Inferior parietal cortex (tissue), 1 donor: ENCODE results near the gene CLCNKB.
A peak's percentile ranks its signal among the peaks of the same experiment; 100 is the strongest.
"Not testable (repeated sequence)": the region's sequence is repeated elsewhere in the genome, so short reads cannot be mapped to it uniquely, and the experiment has no call there.

Experiments used
- DNase-seq: peaks from one replicate; pipeline ENCODE4 v3.0.0-alpha.2; 2016; ENCODE audit errors: extremely low spot score

Gene CLCNKB

DNA sequence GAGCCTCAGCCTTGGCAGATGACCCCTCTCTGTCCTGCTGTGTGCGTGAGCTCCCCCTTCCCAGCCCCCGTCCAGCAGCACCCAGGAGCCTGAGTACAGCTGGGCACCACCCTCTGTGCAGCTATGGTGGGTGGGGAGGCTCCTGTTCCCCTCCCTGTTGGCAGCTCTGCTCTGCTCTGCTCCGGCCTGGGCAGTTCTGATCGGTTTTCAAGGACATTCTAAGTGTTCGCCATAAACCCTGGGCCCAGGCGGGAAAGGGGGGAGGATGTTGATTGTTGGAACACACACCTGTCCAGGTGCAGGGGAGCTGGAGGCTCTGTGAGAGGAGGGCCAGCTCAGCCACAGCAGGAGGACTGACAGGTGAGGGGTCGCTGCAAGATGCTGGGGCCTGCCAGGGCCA is at the start of gene CLCNKB:
Gene CLCNKB, plus strand, starts transcription at position 262 of the 400 bp plus-strand sequence. CDS start 711 bp downstream, outside the sequence.
- DNase-seq = no peak

DNA sequence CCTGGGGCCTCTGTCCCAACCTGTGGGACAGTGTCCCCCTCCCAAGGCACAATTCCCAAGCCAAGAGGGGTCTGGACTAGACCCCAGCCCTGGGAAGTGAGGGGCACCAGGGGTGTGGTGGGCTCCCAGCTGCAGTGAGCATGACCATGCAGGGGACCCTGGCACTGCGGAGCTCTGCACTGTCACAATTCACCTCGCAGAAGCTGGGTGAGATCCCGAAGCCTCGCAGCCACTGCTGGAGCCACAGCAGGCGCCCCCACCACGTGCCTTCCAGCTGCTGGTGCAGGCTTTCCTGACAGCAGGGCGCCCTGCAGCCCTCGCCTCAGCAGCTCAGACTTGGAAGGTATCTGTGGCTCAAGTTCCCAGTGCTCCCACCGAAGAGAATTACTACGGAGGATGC is 49.5 kb upstream of the CLCNKB start:
- DNase-seq = no peak

DNA sequence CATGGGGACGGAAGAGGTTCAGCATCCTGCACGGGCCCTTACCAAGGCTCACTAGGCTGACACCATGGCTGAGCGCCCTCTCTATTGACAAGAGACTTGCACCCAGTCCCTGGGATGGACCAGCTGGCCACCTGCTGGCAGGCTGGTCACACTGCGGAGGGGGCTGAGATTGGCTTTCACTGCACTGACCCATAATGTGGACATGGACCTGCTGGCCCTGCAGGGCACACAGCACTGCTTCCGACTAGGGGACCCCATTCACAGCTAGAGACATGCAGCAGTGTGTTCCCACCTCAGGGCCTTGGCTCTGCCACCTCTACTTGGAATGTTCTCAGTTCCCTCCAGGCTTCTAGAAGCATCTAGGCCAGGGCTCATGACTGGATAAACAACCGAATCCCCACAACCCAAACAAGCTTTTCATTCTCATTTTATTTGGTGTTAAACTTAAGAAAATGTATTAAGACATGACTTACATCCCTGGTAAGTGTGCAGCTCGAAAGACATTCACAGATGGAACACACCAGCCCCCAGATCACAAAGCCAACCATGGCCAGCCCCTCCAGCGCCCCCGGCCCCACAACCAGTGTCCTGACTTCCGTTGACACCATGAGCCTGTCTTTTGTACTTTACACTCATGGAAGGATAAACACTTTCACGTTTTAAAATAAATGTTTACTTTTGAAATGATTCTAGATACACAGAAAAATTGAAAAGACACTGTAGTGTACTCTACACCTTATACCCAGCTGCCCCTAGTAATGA is 48.8 kb upstream of the CLCNKB start:
- peak; percentile 78 for DNase-seq

DNA sequence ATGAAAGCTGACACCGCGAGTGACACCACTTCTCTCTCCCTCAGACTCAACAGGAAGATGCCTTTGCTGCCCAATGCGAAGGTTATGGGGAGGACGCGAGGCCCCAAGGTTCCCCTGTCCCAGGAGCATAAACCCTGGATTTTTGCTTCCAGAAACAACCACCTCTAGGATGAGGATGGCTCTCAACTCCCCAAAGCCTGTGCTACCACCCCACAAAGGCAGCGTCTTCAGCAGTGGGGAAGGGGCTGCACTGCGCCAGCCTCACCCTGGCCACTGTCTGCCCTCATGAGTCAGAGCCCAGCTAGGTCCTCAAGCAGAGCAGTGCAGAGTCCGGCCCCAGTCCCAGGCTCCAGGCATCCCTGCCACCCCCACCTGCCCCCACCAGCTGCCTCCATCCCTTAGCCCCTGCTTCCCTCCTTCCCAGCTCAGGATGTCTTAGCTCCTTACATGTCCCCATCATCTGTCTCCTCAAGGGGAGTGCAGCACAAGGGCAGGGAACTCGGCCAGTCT is 46.5 kb upstream of the CLCNKB start:
- DNase-seq = no peak

DNA sequence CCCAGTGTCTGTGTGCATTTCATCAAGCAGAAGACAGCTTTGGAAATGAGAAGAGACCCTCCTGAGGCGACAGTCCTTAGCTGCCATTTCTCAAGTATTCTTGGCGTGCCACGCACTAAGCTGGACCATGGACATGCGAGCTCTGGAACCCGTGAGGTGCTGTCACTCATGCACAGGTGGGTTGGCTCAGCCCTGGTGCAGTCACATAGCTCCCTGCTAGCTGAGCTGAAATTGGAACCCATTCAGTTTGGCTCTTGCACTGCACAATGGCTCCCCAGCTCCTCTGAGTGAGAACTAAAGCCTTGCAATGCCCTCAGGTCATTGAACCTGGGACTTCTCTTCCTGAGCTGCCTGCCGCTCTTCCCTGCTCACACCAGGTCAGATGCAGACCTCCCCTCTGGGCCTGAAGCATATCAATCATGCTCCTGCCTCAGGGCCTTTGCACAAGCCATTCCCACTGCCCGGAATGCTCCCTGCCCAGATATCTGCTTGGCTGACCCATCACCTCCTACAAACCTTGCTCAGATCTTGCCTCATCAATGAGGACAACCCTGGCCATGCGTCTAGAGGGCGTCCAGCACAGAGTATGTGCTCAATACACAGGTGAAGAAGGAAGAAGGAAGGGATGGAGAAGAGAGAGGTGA is 45.8 kb upstream of the CLCNKB start:
- DNase-seq = no peak

DNA sequence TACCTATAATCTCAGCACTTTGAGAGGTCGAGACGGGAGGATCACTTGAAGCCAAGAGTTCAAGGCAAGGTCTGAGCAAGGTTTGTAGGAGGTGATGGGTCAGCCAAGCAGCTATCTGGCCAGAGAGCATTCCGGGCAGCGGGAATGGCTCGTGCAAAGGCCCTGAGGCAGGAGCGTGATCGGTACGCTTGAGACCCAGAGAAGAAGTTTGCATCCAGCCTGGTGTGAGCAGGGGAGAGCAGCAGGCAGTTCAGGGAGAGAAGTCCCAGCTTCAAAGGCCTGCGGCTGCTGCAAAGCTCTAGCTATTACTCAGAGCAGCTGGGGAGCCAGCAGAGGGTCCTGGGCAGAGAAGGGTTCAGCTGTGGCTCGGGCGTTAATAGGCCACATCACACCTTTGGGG is 44.7 kb upstream of the CLCNKB start:
- DNase-seq = no peak

DNA sequence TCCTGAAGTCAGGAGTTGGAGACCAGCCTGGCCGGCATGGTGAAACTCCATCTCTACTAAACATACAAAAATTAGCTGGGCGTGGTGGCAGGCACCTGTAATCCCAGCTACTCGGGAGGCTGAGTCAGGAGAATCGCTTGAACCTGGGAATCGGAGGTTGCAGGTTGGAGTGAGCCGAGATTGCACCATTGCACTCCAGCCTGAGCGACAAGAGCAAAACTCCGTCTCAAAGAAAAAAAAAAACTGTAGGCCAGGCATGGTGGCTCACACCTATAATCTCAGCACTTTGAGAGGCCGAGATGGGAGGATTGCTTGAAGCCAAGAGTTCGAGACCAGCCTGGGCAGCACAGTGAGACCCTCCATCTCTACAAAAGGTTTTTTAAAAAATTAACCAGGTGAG is 42.3 kb upstream of the CLCNKB start:
- DNase-seq = not testable (repeated sequence)

DNA sequence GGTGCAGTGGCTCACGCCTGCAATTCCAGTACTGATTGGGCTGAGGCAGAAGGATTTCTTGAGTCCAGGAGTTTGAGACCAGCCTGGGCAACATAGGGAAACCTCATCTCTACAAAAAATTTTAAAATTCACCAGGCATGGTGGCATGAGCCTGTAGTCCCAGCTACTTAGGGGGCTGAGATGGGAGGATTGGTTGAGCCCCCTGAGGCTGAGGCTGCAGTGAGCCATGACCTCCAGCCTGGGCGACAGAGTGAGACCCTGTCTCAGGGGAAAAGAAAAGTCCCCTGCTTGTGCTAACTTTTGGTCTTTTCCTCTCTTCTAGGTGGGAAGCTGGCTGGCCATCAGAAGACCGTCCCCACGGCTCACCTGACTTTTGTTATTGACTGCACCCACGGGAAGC is 38.0 kb upstream of the CLCNKB start:
- DNase-seq = no peak

DNA sequence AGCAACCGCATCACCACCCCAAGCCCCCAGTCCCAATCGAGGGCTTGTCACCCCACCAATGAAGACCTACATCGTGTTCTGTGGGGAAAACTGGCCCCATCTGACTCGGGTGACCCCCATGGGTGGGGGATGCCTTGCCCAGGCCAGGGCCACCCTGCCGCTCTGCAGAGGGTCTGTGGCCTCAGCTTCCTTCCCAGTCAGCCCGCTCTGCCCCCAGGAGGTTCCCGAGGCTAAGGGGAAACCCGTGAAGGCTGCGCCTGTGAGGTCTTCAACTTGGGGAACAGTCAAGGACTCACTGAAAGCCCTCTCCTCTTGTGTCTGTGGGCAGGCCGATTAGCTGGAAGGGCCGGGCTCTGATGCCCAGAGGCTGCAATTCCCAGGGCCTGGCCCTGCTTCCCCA is 37.6 kb upstream of the CLCNKB start:
- no peak for DNase-seq

DNA sequence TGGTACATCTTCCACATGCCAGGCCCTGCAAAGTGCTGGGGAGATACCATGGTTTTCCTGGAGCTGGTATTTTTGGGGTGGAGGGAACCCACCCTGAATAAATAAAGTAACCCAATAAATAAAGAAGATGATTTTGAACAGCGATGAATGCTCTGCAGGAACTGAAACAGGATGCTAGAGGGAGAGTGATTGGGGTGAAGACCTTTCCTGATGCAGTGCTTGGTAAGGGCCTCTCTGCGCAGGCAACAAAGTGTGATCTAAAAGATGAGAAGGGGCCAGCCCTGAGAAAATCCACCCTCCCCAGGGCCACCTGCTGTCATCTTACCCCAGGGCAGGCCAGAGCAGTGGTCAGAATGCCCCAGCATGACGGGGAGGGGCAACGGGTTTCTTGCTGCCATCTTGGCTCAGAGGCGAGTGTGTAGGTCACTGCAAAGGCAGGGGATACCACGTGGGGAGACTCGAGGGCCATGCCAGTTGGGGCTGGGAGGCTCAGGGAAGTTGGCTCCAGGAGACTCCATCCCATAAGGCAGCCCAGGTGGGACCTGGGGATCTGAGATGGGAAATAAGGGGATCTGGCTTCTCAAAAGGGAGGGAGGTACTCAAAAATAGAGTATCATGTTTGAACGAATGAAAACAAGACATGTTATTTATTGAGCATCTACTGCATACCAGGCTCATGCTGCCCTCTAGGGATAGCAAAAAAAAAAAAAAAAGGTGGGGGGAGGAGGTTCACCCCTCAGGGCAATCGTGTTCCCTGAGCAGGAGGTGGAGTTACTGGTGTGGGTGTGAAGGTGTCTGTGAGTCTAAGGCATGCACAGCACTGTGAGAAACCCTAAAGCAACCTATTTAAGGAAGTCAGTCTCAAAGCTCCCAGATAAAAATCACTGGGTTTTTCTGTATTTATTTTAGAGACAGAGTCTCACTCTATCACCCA is 36.8 kb upstream of the CLCNKB start:
- DNase-seq = no peak

DNA sequence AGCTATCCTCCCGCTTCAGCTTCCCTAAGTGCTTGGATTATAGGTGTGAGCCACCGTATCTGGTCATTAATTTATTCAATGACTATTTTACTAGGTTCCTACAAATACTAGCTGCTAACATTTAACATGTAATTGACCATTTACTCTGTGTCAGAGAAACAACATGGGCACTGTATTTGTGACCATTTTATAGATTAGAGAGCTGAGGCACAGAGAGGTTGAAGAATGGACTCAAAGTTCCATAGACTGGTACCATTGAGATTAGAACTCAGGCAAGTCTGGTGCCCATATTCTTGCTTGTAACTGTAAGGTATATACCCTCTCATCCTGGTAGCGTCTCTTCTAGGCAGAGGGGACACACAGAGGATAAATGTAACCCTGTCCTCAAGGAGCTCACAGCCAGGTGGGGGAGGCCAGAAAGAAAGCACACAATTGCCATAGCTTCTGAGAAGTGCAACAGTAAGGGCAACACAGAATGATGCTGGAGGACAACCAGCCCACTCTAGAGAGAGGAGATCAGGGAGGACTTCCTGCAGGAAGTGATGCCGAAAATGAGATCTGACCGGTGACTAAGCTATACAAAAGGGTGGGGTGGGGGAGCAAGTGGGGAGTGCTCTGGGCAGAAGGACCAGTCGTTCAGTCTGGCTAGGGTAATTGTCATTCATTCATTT is 35.8 kb upstream of the CLCNKB start:
- no peak for DNase-seq

DNA sequence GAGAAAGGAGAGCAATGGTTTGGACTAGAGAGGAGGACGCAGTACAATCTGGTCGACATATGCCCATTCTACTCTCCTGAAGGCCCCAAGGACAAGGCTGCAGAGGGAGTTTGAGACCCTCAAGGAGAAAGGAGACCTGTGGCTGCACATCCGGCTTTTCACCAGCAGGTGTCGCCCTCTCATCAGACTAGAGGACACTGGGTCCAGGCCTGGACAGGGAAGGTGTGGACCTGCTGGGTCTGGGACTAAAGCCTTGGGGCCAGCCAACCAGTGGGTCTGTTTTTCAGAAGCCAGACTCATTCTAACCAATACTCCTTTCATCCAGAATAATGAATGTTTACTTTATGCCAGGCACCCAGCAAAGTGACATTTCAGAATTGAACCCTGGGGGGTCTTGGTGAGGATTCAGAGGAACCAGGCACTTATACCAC is 34.5 kb upstream of the CLCNKB start:
- DNase-seq = peak; percentile 90

DNA sequence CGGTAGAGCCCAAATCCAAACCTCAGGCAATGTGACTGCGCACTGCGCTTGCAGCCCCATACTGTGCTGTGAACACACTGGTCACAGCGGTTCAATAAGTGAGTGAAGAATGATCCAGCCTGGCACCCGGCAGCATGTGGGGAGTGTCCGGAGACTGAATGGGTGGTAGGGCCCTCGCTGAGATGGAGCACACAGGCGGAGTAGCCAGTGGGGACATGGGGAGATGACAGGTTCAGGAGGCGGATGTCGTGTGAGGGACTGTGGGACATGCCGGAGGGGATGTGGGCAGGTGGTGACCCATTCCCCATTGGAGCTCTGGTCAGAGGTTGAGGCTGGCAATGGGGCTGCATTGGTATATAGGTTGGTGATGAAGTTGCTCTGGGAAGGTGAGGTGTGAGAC is 33.9 kb upstream of the CLCNKB start:
- DNase-seq = no peak

DNA sequence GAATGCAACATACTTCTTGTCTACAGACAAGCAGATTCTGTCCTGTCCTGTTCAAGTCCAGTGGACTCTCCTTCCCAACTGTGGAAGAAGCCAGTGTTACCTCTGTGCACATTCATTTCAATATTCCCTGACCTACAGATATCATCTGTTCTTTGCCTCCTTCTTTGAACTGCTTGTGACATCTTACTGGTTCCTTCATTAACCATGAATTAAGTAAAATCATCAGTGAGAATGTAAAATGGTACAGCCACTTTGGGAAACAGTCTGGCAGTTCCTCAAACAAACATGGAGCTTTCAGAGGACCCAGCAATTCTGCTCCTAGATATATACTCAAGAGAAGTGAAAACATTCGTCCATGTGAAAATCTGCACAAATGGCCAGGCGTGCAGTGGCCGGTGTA is 32.7 kb upstream of the CLCNKB start:
- DNase-seq = no peak

DNA sequence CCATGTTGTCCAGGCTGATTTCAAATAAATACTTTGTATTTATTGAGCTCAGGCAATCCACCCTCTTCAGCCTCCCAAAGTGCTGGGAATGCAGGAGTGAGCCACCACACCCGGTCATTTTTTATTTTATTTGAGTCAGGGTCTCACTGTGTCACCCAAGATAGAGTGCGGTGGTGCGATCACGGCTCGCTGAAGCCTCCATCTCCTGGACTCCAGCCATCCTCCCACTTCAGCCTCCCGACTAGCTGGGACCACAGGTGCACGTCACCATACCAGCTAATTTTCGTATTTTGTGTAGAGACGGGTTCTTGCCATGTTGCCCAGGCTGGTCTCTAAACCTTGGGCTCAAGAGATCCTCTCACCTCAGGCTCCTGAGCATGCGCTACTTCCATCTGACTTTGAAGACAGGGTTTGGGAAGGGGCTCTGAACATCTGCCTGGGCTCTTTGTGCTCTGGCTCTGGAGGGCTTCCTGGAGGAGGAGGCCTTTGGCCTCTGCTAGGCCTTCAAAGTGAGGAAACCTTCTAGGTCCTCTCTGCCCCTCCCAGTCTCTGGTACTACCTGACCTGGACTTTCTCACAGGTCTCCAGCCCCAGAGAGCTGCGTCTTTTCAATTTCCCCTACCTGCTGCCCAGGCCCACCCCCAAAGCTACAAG is 31.5 kb upstream of the CLCNKB start:
- no peak for DNase-seq

DNA sequence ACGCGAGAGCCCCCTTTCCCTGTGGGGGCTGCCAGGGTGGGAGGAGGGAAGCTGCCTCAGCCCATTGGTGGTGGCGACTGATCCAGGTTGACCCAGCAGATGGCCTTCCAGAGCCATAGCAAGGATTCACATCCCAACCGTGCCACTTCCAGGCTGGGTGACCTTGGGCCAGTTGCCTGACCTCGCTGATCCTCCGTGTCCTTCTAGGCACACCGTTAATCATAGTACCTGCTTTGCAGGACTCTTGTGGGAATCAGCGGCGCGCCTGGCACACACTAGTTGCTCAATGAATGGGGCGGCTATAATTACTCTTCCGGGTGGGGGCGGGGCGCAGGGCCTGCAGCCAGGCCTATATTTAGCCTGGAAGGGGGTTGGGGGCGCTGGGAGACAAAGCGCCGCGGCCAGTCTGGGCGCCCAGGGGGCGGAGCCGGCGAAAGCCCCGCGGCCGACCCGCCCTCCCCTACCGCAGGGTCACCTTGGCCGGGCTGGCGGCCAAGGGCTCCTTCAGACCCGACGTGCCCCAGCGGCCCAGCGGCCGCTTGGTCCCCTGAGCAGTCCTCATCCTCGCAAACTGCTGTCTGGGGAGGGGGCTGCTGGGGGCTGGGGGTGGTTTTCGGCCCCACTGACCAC is 30.9 kb upstream of the CLCNKB start:
- no peak for DNase-seq

DNA sequence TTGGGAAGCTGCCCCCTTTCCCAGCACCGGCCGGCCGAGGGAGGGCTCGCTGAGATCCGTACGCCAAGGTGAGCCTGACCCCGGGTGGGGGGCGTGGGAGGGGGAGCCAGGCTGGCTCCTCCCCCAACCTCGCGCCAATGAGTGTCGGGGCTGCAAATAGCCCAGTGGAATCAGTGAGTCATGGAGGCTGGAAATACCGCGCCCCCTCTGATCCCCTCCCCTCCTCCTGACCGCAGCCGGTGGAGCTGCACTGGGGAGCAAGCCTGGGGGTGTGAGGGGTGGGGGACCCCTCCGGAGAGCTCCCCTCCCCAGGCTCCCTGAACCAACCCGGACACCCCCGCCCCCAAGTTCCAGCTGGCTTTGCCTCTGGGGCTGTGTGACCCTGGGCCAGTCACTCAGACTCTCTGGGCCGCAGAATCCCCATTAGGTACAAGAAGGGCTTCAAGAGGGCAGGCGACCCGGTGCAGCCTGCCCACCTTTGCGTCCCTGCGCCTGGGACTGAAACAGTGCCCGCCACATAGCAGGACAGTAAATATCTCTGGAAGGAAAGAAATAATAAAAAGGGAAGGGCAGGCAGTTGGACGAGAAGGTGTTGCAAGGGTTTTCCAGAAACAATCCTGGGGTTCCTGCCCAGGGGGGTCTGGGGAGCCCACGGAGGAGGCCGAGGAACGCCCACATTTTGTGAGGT is 30.2 kb upstream of the CLCNKB start:
- no peak for DNase-seq

DNA sequence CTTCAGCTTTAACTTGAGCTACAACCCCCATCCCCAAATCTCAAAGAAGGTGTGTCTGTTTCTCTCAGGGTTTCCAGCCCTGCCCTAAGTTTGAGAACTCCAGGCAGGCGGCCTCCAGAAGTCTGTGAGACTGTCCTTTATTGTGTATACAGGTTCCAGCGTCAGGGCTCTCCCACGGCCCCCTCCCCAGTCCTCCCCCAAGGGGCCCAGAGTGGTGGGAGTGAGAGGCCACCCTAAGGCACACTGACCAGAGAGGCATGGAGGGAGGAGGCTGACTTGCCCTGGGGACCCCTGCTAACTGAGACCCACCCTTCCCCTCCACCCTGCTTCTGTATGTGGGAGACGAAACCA is 29.7 kb upstream of the CLCNKB start:
- no peak for DNase-seq

DNA sequence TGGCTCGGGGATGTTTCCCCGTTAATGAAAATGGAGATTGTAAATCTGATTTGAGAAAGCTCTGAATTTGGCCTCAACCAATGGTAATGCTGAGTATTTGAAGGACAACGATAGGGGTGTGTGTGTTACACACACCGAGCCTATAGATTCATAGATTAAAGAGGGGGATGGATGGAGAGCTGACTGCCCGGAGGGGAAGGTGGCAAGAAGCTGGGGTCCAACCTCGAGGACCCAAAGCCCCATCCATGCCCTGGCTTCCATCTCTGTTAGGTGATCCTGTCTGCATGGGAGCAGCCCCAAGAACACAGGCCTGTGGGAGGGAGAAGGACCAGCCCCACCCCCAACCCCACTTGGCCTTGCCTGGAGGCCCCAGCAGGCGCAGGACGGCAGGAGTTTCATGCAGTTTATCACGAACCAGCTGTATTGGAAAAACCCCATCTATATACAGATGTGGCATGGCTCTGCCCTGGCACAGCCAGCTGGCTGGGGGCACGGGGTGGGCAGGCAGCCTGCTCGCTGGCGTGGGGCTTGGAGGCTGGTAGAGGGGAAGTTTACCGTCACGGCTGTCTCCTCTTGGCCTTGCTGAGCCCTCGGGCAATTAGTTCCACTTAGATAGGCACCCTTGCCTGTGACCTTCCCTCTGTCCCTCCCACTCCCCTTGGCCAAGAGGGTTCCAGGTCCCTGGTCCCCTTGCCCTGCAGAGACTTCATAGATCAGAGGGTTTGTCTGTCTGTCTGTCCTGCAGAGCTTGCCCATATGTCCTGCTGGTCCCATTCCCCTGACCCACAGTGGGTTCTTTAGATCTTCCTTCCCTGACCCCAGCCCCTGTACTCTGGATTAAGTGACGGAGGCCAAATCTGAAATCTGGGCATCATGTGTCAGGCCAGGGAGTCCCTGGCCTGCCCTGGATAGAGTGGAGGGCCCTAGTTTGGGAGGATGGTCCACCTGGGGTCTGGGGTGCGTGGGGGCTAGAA is 28.8 kb upstream of the CLCNKB start:
- DNase-seq = no peak
